Transverse colon (tissue), 3 donors: ENCODE data around the gene TMEM190.

ENCODE experiments used
- CTCF ChIP-seq, 5 experiments: fragments of 200-600 bp in 3 of 5; fragments of 450-650 bp in 2 of 5; sonication (generic) in 3 of 5; IDR thresholded peaks; 1 replicate in 2 of 5; 2 replicates in 3 of 5; pipeline ENCODE4 v1.5.1; 2016 to 2017; ENCODE audit warnings: antibody characterized with exemption in 5 of 5, inconsistent platforms in 3 of 5, mild to moderate bottlenecking in 2 of 5, moderate library complexity in 1 of 5
- EP300 ChIP-seq: sonication (generic); formaldehyde crosslinking; IDR thresholded peaks from one replicate; pipeline ENCODE4 v1.6.1; 2017; ENCODE audit warnings: antibody characterized with exemption, low read depth
- POLR2A ChIP-seq: fragments of 450-650 bp; IDR thresholded peaks from one replicate; pipeline ENCODE4 v1.6.1; 2016; ENCODE audit warnings: antibody characterized with exemption, mild to moderate bottlenecking, moderate library complexity

GRCh38 chr19:55366790-55367189 is 9.8 kb upstream of the TMEM190 start:
- TF ChIP-seq CTCF (IDR thresholded peaks at IDR 0.05) (no peak), POLR2A (no peak), EP300 (no peak)
